ENCODE results near the gene ORM2.
"Not testable (repeated sequence)": the region's sequence is repeated elsewhere in the genome, so short reads cannot be mapped to it uniquely, and the experiment has no call there.

- TF ChIP-seq, protein P1, sequence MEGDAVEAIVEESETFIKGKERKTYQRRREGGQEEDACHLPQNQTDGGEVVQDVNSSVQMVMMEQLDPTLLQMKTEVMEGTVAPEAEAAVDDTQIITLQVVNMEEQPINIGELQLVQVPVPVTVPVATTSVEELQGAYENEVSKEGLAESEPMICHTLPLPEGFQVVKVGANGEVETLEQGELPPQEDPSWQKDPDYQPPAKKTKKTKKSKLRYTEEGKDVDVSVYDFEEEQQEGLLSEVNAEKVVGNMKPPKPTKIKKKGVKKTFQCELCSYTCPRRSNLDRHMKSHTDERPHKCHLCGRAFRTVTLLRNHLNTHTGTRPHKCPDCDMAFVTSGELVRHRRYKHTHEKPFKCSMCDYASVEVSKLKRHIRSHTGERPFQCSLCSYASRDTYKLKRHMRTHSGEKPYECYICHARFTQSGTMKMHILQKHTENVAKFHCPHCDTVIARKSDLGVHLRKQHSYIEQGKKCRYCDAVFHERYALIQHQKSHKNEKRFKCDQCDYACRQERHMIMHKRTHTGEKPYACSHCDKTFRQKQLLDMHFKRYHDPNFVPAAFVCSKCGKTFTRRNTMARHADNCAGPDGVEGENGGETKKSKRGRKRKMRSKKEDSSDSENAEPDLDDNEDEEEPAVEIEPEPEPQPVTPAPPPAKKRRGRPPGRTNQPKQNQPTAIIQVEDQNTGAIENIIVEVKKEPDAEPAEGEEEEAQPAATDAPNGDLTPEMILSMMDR (conservative IDR thresholded peaks at IDR 0.05; ENCODE audit: low read depth in 2 of 2): not testable (repeated sequence)
- not testable (repeated sequence) for TF ChIP-seq JUNB (IDR thresholded peaks at IDR 0.05; ENCODE audit: unreplicated experiment); EZH2 (IDR thresholded peaks at IDR 0.05; ENCODE audit: low read depth, unreplicated experiment); POLR2AphosphoS5 (IDR thresholded peaks at IDR 0.05; ENCODE audit: low read depth); CREB1 (CRISPR knock-in tag; IDR thresholded peaks at IDR 0.05; ENCODE audit: low read depth); EZH2phosphoT487 (IDR thresholded peaks at IDR 0.05; ENCODE audit: unreplicated experiment); ZNF462 (CRISPR knock-in tag; IDR thresholded peaks at IDR 0.05); ETS1 (IDR thresholded peaks at IDR 0.05); ZNF331 (CRISPR knock-in tag; IDR thresholded peaks at IDR 0.05; ENCODE audit: low read depth); STAT1 (IDR thresholded peaks at IDR 0.05; ENCODE audit: unreplicated experiment)
- TF ChIP-seq, protein P2, sequence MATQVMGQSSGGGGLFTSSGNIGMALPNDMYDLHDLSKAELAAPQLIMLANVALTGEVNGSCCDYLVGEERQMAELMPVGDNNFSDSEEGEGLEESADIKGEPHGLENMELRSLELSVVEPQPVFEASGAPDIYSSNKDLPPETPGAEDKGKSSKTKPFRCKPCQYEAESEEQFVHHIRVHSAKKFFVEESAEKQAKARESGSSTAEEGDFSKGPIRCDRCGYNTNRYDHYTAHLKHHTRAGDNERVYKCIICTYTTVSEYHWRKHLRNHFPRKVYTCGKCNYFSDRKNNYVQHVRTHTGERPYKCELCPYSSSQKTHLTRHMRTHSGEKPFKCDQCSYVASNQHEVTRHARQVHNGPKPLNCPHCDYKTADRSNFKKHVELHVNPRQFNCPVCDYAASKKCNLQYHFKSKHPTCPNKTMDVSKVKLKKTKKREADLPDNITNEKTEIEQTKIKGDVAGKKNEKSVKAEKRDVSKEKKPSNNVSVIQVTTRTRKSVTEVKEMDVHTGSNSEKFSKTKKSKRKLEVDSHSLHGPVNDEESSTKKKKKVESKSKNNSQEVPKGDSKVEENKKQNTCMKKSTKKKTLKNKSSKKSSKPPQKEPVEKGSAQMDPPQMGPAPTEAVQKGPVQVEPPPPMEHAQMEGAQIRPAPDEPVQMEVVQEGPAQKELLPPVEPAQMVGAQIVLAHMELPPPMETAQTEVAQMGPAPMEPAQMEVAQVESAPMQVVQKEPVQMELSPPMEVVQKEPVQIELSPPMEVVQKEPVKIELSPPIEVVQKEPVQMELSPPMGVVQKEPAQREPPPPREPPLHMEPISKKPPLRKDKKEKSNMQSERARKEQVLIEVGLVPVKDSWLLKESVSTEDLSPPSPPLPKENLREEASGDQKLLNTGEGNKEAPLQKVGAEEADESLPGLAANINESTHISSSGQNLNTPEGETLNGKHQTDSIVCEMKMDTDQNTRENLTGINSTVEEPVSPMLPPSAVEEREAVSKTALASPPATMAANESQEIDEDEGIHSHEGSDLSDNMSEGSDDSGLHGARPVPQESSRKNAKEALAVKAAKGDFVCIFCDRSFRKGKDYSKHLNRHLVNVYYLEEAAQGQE (IDR thresholded peaks at IDR 0.05; ENCODE audit: unreplicated experiment): not testable (repeated sequence)
Observed at GRCh38 chr9:114325684-114326254, 3.9 kb upstream of the ORM2 start.
